ENCODE data around the gene RNF157.

- TF ChIP-seq CTCF (conservative IDR thresholded peaks at IDR 0.05; ENCODE audit: low read depth, low read length): no peak
- TF ChIP-seq POLR2A (IDR thresholded peaks at IDR 0.05; ENCODE audit: low read depth, low read length): no peak
- TF ChIP-seq MAFK (IDR thresholded peaks at IDR 0.05; ENCODE audit: low read depth, low read length): no peak
- TF ChIP-seq RCOR1 (IDR thresholded peaks at IDR 0.05; ENCODE audit: insufficient replicate concordance, low read length): no peak
- TF ChIP-seq NFE2L2 (IDR thresholded peaks at IDR 0.05; ENCODE audit: low read depth, low read length): no peak
- no peak for TF ChIP-seq SMC3 (IDR thresholded peaks at IDR 0.05; ENCODE audit: low read depth, low read length)
- TF ChIP-seq RAD21 (IDR thresholded peaks at IDR 0.05; ENCODE audit: low read length): no peak
- TF ChIP-seq RFX5 (IDR thresholded peaks at IDR 0.05; ENCODE audit: low read depth, low read length): no peak
- no peak for TF ChIP-seq MXI1 (IDR thresholded peaks at IDR 0.05; ENCODE audit: borderline replicate concordance, low read depth, low read length)
- TF ChIP-seq ELK1 (IDR thresholded peaks at IDR 0.05; ENCODE audit: borderline replicate concordance, low read depth, low read length): no peak
- no peak for TF ChIP-seq MAZ (IDR thresholded peaks at IDR 0.05; ENCODE audit: borderline replicate concordance, low read depth, low read length)
Observed at GRCh38 chr17:76123749-76124581, 116.3 kb downstream of the RNF157 start.

All from IMR-90 (cell line).